Spleen (tissue), 7 donors: ENCODE results near the gene IQSEC1.

Experiments
- POLR2A ChIP-seq, 3 donors: fragments of 450-650 bp; IDR thresholded peaks; one replicate each; pipeline ENCODE4 v1.5.1; 2017; ENCODE audit warnings: antibody characterized with exemption in 3 of 3, mild to moderate bottlenecking in 1 of 3
- TF ChIP-seq, protein P1 (sequence below), 11 experiments: fragments of 200-600 bp in 7 of 11; fragments of 450-650 bp in 4 of 11; sonication (generic) in 4 of 11; IDR thresholded peaks in 8 of 11; conservative IDR thresholded peaks in 3 of 11; 1 replicate in 7 of 11; 2 replicates in 4 of 11; pipeline versions ENCODE4 v1.4.0 to v1.8.0; 2016 to 2021; ENCODE audit warnings: antibody characterized with exemption in 11 of 11, inconsistent platforms in 4 of 11, mild to moderate bottlenecking in 1 of 11
- donor health status: DM: no; HTN: no; CAD: no; lungs with moderate emphysema.
- donor health status: DM: no; HTN: no; CAD: no.
- donor health status: DM: no; HTN: no; CAD: no.

DNA sequence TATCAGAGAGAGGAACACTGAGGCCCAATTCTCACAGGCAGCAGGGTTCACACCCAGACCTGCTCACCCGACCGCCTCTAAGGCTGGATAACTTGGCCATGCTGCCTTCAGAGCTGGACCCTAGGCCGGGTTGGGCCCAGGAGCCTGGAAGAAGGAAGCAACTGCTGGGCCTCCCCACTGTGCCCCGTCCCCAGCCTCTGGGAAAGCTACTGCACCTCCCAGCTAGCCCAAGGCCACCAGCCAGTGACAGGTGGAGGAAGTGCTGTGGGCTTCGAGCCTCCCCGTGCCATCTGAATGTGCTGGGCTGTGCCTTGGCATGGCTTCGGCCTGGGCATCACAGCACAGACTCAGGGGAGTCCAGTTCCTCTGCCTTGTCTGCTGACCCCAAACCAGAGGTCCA lies 169.3 kb downstream of the IQSEC1 start:
- no peak for TF ChIP-seq POLR2A (IDR thresholded peaks at IDR 0.05)
- TF ChIP-seq, protein P1, sequence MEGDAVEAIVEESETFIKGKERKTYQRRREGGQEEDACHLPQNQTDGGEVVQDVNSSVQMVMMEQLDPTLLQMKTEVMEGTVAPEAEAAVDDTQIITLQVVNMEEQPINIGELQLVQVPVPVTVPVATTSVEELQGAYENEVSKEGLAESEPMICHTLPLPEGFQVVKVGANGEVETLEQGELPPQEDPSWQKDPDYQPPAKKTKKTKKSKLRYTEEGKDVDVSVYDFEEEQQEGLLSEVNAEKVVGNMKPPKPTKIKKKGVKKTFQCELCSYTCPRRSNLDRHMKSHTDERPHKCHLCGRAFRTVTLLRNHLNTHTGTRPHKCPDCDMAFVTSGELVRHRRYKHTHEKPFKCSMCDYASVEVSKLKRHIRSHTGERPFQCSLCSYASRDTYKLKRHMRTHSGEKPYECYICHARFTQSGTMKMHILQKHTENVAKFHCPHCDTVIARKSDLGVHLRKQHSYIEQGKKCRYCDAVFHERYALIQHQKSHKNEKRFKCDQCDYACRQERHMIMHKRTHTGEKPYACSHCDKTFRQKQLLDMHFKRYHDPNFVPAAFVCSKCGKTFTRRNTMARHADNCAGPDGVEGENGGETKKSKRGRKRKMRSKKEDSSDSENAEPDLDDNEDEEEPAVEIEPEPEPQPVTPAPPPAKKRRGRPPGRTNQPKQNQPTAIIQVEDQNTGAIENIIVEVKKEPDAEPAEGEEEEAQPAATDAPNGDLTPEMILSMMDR (IDR thresholded peaks at IDR 0.05 in 8 of 11, conservative IDR thresholded peaks at IDR 0.05 in 3 of 11), result no peak
